ENCODE results near the gene ZNF90.

- no peak for TF ChIP-seq EP300 (IDR thresholded peaks at IDR 0.05)
- TF ChIP-seq CTCF (IDR thresholded peaks at IDR 0.05): no peak
- no peak for TF ChIP-seq POLR2A (IDR thresholded peaks at IDR 0.05)
- no peak for TF ChIP-seq POLR2AphosphoS5 (IDR thresholded peaks at IDR 0.05)
Observed at GRCh38 chr19:20162821-20163220, 85.0 kb downstream of the ZNF90 start.
